Ramos (cell line): Measurements from ENCODE around the gene LIPC.

Source experiments
- in situ Hi-C: fragments of 300-500 bp; cut with MboI; formaldehyde crosslinking; loops from one replicate; pipeline ENCODE4 v1.14.3; 2022; ENCODE audit warnings: low sequenced_read_pairs; ENCODE audit not compliant: unreplicated experiment

LIPC gene

DNA sequence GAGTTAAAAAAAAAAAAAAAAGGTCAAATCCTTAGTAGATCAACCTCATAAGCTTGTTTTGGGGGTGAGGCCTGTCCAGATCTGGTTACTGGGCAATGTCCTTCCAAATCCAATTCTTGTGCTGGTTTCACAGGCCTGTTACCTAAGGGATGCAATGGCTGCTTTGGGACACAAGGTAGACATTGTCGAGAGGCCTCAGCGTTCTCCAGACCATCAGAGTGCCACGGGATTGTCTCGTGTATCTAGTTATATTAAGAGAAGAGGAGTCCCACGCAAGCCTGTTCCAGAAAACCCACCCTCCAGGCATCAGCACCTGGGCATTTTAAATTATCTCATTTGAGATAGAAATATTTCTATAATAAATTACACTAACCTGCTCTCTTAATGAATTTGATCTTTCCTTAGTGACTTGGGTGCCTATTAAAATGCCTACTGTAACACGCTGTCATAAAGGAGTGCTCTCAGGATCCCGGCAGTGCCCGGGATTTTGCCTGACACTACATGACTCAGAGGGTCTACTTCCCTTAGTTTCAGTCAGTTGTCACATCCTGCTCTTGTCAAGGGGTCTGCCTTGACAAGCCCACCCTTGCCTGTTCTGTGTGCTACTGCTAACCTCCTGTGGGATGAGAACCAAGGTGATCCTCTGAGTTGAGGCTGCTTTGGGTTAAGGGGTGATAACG is 116.0 kb downstream of the LIPC start:
- in situ Hi-C loops, result no loop called here

DNA sequence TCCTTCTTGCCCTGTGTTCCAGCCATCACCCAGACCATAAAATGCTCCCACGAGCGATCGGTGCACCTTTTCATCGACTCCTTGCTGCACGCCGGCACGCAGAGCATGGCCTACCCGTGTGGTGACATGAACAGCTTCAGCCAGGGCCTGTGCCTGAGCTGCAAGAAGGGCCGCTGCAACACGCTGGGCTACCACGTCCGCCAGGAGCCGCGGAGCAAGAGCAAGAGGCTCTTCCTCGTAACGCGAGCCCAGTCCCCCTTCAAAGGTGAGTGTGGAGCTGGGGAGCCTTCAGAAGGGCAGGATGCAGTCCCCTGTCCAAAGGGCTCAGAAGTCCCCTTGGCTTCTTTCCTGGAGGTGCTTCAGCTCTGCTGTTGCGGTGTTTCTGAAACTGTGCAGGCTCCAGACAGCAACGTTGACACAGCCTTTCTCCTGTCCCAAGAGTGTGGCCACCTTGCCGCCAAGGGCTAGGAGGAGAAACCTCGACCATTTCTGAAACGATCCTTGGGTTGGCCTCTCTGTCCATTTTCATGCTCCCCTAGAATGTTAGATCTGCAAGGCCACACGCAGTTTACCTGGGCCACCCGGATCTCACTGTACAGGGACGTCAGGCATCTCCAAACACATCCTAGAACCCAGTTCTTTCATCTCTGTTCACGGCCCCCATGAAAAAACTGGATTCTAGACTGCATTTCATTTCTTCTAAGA is 116.7 kb downstream of the LIPC start:
- in situ Hi-C loops, result no loop called here

DNA sequence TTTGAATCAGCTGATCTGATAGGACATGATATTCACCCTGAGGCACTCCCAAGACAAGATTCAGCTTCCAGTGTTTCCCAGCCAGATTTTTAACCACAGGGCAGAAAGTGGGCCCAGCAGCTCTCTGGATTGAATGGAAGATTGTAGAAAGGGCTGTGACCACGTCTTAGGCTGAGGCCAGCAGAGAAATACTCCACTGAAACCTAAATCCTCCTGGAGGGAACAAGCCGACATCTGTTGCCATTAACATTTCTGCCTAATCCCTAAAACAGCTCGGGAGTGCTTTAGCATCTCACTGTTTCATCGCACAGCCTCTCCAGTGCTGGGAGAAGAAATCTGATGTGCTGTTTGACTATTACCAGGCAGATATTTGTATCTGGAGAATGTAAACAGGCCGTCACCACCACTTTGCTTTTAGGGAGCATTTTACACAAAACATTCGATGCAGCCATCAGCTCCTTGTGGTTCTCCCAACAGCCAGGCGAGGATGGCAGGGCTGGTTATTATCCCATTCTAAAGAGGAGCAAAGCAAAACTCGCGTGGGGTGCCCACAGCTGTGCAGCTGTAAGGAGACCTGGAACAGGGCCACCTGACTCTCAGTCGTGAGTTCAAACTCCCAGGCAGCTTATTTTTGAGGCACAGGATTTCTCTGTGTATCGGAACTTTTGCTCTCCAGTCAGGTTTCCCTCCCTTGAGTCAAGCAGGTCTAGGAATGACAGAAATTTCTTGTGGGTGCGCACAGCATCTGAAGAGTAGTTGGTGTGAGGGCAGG is 117.4 kb downstream of the LIPC start:
- in situ Hi-C loops, result no loop called here

DNA sequence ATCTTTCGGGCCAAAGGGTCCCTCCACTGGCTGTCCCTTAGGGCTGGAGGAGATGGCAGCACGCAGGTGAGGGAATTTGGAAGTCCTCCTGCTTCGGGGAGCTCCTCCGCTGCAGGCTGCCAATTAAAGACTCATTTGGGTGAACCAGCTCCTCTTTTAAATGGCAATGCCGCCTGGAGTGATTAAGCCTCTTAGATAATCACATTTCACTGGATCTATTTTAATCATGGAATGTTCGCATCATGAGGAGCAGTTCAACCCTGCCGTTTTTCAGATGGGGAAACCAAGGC is 117.9 kb downstream of the LIPC start:
- in situ Hi-C loops, result no loop called here

DNA sequence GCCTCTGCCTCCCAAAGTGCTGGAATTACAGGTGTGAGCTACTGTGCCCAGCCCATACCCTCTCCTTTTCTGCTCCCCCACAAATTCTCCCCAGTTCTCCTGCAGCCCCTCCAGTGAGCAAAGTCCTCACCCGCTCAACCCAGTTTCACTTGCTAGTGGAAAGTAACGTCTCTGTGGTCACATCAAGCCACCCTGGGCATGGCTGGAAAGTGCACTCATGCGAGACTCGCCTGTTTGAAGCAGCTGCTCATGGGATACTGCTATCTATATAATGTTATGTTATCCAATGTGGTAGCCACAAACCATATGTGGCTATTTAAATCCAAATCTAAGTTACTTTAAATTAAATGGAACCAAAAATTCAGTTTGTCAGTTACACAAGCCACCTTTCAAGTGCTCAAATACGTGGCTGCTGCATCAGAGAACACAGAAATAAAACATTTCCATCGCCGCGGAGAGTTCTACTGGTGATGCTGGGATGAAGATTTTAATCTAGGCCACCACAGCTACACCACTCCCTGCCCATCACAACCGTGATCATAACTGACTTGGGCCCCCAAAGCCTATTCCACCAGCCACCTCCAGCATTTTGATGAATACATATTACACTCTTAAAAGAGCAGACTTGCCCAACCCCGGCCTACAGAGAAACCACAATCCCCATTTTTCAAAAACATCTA is 119.4 kb downstream of the LIPC start:
- in situ Hi-C loops, result no loop called here

DNA sequence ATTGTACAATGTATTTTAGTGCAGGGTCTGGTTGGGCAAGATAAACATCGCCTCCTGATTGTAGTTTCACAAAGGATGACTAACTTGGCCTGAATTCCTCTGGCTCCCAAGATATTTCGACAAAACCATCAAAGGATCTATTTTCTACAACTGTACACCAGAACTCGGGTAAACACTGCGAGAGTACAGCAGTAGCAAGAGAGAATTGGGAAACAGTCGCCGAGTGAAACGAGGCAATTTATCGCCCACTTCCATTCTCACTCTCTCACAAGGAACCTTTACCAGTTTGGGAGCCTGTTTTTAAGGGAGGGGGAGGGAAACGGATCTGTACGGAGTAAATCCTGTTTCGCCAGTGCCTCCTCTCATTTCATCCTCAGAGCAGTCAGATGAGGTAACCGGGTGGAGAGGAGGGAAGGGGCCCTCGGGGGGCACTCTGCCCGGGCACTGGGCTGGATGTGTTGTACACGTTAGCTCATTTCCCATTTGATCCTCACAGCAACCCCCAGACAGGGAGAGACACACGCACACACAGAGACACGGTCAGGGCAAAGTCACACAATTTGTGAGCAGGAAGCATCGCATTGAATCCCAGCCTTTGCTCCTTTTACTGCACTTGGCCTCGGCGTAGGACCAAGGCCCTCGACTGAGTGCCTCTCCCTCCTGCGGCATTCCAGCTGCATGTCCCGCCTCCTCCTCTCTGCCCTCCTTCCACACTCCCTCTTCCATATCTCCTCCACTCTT is 120.1 kb downstream of the LIPC start:
- in situ Hi-C loops, result no loop called here

DNA sequence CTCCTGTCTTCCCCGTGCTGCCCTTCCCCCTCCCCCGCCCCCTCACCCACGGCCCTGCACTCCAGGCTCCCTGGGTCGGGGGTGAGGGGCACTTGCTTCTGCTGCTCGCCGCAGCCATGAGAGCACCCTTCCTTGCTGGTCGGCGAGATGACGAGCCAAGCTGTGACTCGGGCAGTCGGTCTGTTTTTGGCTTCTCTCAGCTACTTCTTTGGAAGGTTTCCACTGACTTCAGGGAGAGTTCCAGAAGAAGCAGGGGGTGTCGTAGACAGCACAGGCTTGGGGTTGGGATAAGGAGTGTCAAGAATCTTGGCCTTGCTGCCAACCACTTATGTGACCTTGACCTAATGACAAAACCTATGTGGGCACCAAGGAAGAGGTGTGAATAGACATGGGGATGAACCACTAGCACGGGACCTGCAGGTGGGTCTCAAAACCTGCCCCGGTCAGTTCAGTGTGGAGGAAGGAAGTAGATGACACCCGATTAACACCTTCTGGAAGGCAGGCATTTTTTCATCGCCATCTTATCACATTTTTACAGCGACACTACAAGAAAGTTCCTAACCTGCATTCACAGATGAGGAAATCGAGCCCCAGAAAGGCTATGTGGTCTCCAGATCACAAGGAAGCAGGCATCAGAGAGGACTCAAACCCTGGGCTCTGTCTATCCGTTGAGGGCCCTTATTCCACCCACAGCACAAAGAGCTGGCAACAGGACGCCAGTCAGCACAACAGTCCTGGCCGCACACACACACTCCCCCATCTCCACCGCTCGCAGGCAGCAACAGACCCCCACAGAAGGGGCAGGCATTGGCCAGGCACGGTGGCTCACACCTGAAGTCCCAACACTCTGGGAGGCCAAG is 120.9 kb downstream of the LIPC start:
- in situ Hi-C loops, result no loop called here

DNA sequence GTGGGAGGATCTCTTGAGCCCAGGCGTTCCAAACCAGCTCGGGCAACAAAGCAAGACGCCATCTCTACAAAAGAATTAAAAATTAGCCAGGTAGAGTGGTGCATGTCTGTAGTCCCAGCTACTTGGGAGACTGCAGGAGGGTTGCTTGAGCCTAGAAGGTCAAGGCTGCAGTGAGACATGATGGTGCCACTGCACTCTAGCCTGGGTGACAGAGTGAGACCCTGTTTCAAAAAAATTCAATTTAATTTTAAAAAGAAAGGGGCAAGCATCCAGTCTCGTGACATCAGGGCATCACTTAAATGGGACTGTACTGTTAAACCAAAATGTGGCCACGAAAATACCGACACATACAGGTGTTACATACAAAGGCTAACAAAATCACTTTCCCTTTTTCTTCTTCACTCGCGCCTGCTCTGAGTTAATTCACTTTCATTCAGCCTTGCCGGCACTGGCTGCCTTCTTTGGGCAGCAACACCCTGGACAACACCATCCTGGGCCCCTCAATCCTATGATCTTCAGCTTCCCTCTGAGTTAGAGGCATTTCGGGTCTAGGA is 121.7 kb downstream of the LIPC start:
- in situ Hi-C loops, result no loop called here

DNA sequence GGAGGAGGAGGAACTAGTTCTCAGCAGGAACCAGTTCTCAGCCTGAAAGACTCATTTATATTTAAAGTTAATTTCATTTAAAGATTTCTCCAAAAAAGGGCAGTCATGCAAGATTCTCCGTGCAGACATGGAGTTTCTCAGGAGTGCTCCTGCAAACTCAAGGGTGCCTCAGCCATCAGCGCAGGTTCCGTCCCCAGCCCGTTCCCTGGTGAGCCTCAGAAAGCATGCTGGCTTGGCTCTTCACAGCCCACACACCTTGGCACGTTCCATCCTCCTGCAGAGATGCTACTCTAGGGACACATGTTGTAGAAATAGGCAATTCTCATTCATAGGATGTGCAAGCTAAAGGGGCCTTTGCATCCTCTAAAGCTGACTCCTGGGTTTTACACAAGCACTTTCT is 123.0 kb downstream of the LIPC start:
- in situ Hi-C loops, result no loop called here

DNA sequence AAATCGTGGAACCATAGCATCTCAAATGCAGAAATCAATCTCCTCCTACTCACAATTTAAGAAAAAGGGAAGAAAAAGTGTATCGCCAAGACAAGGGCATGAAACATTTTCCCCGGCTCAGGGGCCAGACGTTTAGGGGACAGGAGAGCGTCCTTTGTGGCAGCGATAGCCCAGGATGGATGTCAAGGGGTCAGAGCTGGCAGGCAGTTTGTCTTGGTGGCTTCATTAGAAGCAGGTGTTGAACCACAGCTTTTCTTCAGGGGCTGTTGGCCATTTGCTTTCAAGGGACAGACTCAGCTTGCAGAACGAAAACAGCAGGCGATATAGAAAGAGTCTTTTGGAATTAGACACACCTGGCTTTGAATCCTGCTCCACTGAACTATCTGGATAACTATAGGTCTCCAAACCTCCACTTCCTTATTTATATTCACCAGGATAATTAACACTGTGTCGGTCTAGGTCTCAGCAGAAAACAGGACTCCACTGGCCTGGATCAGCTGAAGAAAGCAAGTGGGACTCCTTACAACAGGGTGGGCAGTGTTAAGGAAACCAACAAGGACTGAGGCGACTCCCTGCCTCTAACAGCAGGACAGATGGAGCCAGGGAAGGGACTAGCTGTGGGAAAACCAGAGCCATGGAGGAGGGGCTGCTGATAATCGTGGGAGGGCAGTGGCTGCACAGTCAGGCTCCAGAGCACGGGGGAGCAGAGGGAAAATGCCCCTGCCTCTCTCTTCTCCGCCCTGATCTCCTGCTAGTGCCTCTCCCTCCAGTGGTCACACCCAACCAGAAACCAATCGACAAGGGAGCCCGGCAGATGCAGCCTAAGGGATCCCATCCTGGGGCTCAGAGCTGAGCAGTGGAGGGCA is 123.6 kb downstream of the LIPC start:
- in situ Hi-C loops, result no loop called here

DNA sequence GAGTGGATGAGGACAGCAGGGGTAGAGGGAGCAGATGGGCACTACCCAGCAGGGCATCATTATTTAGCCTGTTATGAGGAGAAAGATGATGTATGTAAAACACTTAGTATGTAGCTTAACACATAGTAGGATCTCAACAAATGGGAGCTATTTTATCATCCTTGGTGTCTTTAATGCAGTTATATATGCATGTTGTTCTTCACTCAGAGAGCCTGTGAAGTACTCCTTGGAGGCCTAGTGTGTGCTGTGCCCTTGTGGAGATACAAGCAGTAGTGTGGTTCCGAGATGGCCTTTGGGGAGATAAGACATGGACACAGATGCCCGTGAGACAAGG is 124.2 kb downstream of the LIPC start:
- in situ Hi-C loops, result no loop called here

DNA sequence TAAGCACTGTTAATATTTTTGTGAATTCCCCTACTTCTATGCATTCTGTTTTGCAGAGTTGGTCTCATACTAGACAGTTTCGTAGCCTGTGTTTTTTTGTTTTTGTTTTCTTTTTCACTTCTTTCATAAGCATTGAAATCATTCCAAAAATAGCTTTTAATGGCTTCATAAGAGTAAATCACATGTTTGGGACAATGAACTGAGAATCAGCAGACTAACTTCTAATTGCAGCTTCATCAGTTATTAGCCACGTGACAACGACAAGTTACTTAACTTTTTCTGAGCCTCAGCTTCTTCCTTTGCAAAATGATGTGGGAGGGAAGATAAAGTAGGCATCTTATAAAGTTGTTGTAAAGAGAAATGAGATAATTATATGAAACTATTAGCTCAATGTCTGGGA is 124.8 kb downstream of the LIPC start:
- in situ Hi-C loops, result no loop called here

DNA sequence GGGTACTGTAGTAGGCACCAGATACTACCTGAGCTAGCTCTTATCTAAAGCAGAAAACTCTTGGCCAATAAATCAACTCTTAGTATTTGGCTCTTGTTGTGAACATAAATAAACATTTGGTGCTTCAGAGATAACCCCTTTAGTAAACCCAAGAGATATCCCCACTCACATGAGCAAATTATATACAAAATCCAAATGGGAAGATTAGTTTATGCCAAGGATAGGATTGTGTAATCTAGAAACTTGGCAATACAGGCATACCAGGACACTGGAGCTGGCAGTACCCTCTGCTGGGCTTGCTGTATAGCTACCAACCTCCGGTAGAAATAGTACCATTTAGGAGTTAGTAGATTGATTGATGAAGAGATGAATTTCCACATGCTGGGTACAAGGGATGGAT is 127.0 kb downstream of the LIPC start:
- in situ Hi-C loops, result no loop called here

DNA sequence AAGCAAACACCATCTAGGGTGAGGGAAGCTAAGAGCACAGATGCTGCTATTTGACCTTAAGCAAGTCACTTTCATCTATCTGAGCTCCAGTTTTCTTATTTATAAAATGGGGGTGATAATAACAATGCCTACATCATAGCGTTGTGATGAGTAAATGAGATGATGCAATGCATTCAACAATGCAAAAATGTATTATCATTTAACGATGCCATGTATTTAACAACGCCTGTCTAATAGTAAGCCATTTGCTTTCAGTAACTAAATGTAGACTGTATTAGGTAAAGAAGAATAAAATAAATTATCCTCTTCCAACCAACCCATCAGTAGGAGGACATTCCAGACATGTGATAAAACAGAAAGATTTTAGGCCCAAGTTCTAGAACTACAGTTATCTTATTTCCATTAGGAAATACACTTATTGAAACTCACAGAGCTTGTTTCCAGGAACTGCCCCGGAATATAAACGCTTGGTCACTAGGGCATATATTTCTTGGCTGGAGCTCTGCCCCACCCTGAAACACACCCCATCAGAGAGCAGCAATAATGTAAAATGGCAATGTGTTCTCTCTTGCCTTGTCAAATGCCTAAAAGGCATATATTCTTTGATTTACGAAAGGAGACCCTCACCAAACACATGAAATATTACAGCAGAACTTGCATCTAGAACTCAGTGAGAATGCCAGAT is 128.3 kb downstream of the LIPC start:
- in situ Hi-C loops, result no loop called here

DNA sequence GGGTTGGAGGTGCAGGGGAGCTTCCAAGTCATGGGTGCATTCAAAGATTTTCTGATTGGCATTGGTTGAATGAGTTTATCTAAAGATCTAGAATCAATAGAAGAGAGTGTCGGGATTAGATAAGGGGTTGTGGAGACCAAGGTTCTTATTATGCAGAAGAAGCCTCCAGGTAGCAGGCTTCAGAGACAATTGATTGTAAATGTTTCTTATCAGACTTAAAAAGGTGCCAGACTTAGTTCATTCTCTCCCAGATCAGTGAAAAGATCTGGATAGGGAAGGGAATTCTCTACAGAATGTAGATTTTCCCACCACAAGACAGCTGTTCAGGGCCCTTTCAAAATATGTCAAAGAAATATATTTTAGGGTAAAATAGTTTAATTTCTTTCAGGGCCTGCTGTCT is 129.5 kb downstream of the LIPC start:
- in situ Hi-C loops, result no loop called here

DNA sequence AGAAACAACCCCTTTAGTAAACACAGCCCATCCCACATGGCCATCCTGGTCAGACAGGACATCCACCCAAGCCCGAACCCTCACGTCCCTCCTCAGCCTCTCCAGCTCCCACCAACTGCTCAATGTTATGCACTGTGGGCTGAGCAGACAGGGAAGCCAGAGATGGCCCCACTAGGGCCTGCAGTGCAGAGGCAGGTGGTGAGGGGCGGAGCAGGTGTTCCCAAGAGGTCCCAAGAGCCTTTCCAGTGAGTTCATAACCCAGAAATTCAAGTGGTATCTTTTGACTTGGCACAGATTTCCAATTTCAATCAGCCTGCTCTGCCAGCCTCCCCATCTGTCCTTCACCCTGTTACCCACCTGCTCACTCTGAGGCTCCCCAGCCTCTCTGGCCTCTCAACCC is 130.3 kb downstream of the LIPC start:
- in situ Hi-C loops, result no loop called here

DNA sequence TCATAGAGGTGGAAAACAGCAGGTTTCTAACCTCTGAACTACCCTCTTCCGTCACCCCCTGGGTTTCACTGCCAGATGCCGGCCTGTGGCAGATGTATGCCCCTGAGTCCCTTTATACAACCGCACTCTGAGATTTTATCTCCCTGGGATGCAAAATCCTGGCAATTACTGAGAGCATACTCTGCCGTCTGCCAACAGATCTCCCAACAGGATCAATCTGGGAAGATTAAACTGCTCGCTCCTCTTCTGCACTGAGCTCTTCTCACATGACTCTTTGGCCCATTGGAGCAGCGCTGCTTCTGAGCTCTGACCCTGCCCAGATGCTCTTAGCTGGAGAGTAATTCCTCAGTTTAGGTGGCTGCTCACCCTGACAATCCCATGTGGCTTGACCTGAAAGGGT is 133.2 kb downstream of the LIPC start:
- in situ Hi-C loops, result no loop called here

DNA sequence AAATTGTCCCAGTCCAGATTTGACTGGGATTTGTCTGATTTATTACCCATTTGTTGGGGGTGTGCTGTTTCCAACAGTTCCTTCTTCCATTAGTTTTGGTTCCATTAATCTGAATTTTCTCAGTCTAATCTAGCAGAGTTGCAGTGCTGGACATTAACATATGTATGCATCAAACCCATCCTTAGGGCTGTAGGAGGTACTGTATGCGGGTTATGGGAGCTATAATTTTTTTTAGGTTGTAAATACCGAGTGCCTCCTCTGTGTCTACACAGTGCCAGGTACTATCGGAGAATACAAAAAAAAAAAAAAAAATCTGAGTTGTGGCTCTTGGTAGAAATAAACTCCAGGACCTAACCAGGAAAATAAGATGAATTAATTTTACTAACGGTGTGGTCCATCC is 133.8 kb downstream of the LIPC start:
- in situ Hi-C loops, result no loop called here
